Nephron progenitor cell (in vitro differentiated cells): ENCODE data around the gene TNPO2.
A peak's percentile ranks its signal among the peaks of the same experiment; 100 is the strongest.

ENCODE experiments used
- DNase-seq: peaks from one replicate; pipeline ENCODE4 v3.0.0; 2021
- H3K27ac Mint-ChIP-seq: 2 replicates; pipeline ENCODE4 v1.8.0; 2021; ENCODE audit warnings: mild to moderate bottlenecking, moderate library complexity, mixed read lengths
- H3K27me3 Mint-ChIP-seq: 2 replicates; pipeline ENCODE4 v1.8.0; 2021; ENCODE audit warnings: mild to moderate bottlenecking, low read depth, mixed read lengths; ENCODE audit not compliant: poor library complexity
- H3K36me3 Mint-ChIP-seq: 2 replicates; pipeline ENCODE4 v1.8.0; 2021; ENCODE audit warnings: low read depth, mixed read lengths
- H3K4me1 Mint-ChIP-seq: 2 replicates; pipeline ENCODE4 v1.8.0; 2021; ENCODE audit warnings: mixed read lengths
- H3K4me3 Mint-ChIP-seq: 2 replicates; pipeline ENCODE4 v1.8.0; 2021; ENCODE audit warnings: mild to moderate bottlenecking, moderate library complexity, mixed read lengths
- H3K9me3 Mint-ChIP-seq: 2 replicates; pipeline ENCODE4 v1.8.0; 2021; ENCODE audit warnings: mild to moderate bottlenecking, moderate library complexity, mixed read lengths
- CTCF ChIP-seq: fragments of 200-600 bp; sonication (generic); IDR thresholded peaks from 2 replicates; pipeline ENCODE4 v1.5.0; 2021; ENCODE audit warnings: antibody characterized with exemption

TNPO2 gene

DNA sequence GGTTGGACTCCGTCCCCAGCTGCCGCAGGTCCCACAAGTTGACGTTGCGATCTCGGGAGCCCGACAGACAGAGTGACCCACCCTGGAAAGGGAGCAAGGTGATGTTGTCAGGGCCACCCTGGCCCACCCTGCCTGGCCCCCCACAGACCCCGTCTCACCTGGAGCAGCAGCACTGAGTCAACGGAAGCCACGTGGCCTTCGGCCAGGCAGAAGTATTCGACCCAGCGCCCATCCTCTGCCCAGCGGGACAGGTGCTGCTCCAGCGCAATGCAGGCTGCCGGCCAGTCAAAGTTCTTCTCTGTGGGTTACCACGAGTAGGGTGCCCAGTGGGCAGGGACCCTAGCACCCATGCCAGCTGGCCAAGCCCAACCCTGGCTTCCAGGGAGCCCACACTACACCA lies 29.1 kb downstream of the TNPO2 start:
- H3K9me3 Mint-ChIP-seq: no peaks in the 10 kb centered on the region
- H3K27ac Mint-ChIP-seq: no peak overlapping the region
- H3K4me3 Mint-ChIP-seq: peak overlapping the region; percentile 93
- H3K4me1 Mint-ChIP-seq: peaks cover 17% of the 10 kb centered on the region
- no peak for DNase-seq
- peaks cover 3% of the 10 kb centered on the region for H3K27me3 Mint-ChIP-seq
- TF ChIP-seq CTCF: no peak
- peaks cover 12% of the 10 kb centered on the region for H3K36me3 Mint-ChIP-seq

DNA sequence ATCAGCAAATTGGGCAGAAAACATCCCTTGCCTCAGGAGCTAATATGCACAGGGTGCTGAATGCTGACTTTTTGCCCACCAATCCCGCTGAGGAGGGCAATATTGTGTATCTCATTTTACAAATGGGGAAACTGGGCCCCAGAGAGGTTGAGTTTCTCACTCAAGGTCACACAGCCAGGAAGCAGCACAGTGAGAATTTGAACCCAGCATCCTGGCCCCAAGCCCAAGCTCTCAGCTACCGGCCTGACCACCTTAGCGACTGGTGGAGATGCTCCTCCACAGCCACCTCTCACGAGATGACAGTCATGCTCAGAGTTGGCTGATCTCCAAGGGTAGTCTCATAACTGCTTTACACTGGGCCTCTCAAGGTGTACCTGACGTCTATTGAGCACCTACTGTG lies 30.8 kb downstream of the TNPO2 start:
- TF ChIP-seq CTCF: no peak
- Mint-ChIP-seq H3K4me3 (no peak overlapping the region), H3K27ac (no peak overlapping the region), H3K9me3 (no peaks in the 10 kb centered on the region), H3K4me1 (peaks cover 7% of the 10 kb centered on the region), H3K27me3 (peaks cover 3% of the 10 kb centered on the region), H3K36me3 (peaks cover under 1% of the 10 kb centered on the region)
- DNase-seq: no peak

GRCh38 chr19:12689581-12690216 lies 34.0 kb downstream of the TNPO2 start:
- no peak for DNase-seq
- H3K27me3 Mint-ChIP-seq: peaks cover 3% of the 10 kb centered on the region
- no peak overlapping the region for H3K4me3 Mint-ChIP-seq
- H3K4me1 Mint-ChIP-seq: peaks cover 10% of the 10 kb centered on the region
- no peaks in the 10 kb centered on the region for H3K36me3 Mint-ChIP-seq
- no peaks in the 10 kb centered on the region for H3K9me3 Mint-ChIP-seq
- no peak for TF ChIP-seq CTCF
- no peak overlapping the region for H3K27ac Mint-ChIP-seq

GRCh38 chr19:12689012-12689411 lies 34.7 kb downstream of the TNPO2 start:
- Mint-ChIP-seq H3K4me3 (no peak overlapping the region), H3K4me1 (peaks cover 10% of the 10 kb centered on the region), H3K27ac (no peak overlapping the region), H3K9me3 (no peaks in the 10 kb centered on the region), H3K36me3 (peaks cover 1% of the 10 kb centered on the region), H3K27me3 (peaks cover 3% of the 10 kb centered on the region)
- no peak for TF ChIP-seq CTCF
- no peak for DNase-seq

DNA sequence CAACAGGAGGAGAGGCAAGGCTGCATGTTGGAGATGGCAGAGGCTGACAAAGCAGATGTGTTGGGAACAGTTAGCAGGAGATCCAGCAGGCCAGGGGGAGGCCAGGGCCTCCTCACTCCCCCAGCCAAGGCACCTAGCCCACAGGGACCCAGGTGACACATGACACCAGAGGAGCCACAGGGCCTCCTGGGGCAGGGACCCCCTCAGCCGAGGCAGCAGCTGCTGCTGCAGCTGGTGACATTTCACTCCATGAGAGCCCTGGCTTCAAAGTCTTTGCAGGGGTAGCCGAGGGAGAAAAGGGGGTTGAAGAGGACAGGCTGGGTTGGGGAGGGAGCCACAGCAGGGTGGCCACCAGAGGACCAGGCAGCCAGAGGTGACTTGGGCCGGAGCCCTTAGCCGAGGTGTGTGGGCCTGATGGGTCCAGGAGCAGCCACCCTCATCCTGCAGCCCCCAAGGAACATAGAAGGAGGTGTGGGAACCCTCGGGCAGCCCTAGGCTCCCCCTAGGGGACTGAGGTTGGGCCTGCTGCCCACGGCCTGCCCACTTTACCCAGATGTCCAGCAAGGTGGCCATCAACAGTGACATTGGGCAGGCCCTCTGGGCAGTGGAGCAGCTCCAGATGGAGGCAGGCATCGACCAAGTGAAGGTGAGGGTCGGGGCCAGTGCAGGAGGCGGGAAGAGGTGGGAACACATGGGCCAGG lies 36.1 kb downstream of the TNPO2 start, which contains the start of gene GNG14:
GNG14 (plus strand) TSS at position 503 of the 701 bp plus-strand sequence; CDS start at position 554, 51 bp downstream.
- H3K4me1 Mint-ChIP-seq: peaks cover 10% of the 10 kb centered on the region
- no peak within 1 kb of the TSS for H3K27ac Mint-ChIP-seq
- H3K4me3 Mint-ChIP-seq: no peak within 1 kb of the TSS
- no peaks in the 10 kb centered on the region for H3K9me3 Mint-ChIP-seq
- TF ChIP-seq CTCF: no peak
- peaks cover 3% of the 10 kb centered on the region for H3K27me3 Mint-ChIP-seq
- DNase-seq: no peak
- peaks cover 4% of the 10 kb centered on the region for H3K36me3 Mint-ChIP-seq

DNA sequence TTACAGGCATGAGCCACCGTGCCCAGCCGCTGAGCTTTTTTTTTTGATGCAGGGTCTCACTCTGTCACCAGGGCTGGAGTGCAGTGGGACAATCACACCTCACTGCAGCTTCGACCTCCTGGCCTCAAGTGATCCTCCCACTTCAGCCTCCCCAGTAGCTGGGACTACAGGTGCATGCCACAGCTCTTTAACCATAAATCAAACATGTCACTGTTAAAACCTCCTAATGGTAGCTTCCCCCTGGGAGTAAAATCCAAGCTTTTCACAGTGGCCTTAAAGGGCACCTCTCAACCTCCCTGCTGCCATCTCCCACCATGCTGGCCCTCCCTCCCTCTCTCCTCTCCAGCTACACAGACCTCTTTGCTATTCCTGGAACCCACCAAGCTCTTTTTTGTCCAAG lies 37.9 kb downstream of the TNPO2 start:
- H3K27ac Mint-ChIP-seq: peak overlapping the region; percentile 22

More for the DNA sequence above, 37.9 kb downstream of the TNPO2 start:
- H3K4me1 Mint-ChIP-seq: peaks cover 16% of the 10 kb centered on the region
- TF ChIP-seq CTCF: no peak
- H3K9me3 Mint-ChIP-seq: no peaks in the 10 kb centered on the region
- H3K27me3 Mint-ChIP-seq: no peaks in the 10 kb centered on the region
- no peak overlapping the region for H3K4me3 Mint-ChIP-seq
- H3K36me3 Mint-ChIP-seq: peaks cover 8% of the 10 kb centered on the region
- no peak for DNase-seq
